Activated naive CD4-positive, alpha-beta T cell treated with anti-CD3 and anti-CD28 coated beads, Interleukin-2, amount 10 ng/mL, durations not matched to agents 7 days and 5 days (primary cell): ENCODE data around the gene NPAT.

ENCODE experiments used
- CTCF ChIA-PET: fragments of 350-600 bp; sonication (Branson Sonifier 250); formaldehyde crosslinking; loops from one replicate; lab custom pipeline; 2021; ENCODE audit warnings: antibody characterized with exemption; lab: Charles Lee
- DNase-seq: peaks from one replicate; pipeline ENCODE4 v3.0.0-alpha.2; 2020
- H3K27ac Mint-ChIP-seq: one replicate; pipeline ENCODE4 v1.8.0; 2021; ENCODE audit warnings: mild to moderate bottlenecking, moderate library complexity, mixed read lengths
- H3K27me3 Mint-ChIP-seq: one replicate; pipeline ENCODE4 v1.8.0; 2021; ENCODE audit warnings: mild to moderate bottlenecking, mixed read lengths
- H3K36me3 Mint-ChIP-seq: one replicate; pipeline ENCODE4 v1.8.0; 2021; ENCODE audit warnings: mixed read lengths
- H3K4me1 Mint-ChIP-seq: one replicate; pipeline ENCODE4 v1.8.0; 2021; ENCODE audit warnings: mixed read lengths
- H3K4me3 Mint-ChIP-seq: one replicate; pipeline ENCODE4 v1.8.0; 2021; ENCODE audit warnings: mild to moderate bottlenecking, moderate library complexity, mixed read lengths
- H3K9me3 Mint-ChIP-seq: one replicate; pipeline ENCODE4 v1.8.0; 2021; ENCODE audit warnings: mixed read lengths

The NPAT gene

DNA sequence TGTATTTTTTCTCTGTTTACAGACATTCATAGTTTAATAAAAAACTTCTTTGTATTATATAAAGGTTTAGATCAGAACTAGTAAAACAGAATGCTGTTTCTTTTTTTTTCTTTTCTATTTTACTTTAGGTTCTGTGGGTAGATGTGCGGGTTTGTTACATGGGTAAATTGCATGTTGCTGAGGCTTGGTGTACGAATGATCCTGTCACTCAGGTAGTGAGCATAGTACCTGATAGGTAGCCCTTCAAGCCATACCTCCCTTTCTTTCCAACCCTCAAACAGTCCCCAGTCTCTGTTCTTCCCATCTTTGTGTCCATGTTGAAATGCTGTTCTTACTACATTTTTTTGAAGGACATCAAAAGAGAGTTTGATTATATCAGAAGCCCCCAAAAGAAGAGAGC lies 3.6 kb upstream of the NPAT start:
- CTCF ChIA-PET = interaction anchor here (1.2 to 2.0 kb wide), 2 partner anchors 11 to 16 kb away, joined by 3 to 11 read pairs; no protein-coding TSS in a partner anchor
- Mint-ChIP-seq H3K27ac (no peak overlapping the region), H3K27me3 (no peaks in the 10 kb centered on the region), H3K4me3 (no peak overlapping the region), H3K36me3 (peaks cover 51% of the 10 kb centered on the region), H3K9me3 (no peaks in the 10 kb centered on the region), H3K4me1 (peaks cover 42% of the 10 kb centered on the region)
- no peak for DNase-seq

DNA sequence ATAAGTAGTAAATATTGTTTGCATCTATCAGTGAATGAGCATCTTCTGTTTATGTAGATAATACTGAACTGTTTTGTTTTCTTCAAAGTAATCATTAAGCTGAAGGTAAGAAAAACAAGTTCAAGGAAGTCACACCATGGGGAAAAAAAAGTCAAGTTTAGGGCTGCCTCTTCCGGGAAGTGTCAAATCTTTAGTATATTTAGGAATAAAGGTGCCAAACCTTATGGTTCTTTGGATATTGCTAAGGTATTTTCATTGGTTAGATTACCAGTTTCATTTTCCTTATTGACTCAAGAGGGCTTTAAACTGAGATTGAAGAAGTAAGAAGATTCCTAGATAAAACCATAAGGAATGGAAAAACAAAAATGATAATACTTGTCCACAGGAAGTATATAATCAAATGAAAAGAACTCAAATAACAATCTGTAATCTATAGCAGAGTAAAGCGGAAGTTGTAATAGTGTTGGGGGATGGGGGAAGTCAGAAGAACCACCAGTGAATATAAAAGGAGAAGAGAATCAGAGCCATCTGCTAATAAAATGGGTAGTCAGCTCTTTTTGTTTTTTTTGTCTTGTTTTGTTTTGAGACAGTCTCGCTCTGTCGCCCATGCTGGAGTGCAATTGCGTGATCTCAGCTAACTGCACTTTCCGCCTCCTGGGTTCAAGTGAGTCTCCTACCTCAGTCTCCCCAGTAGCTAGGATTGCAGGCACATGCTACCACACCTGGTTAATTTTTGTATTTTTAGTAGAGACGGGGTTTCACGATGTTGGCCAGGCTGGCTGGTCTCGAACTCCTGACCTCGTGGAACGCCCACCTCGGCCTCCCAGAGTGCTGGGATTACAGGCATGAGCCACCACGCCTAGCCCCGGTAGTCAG lies 2.7 kb upstream of the NPAT start:
- DNase-seq = peak; percentile 56
- Mint-ChIP-seq H3K27ac (no peak overlapping the region), H3K4me1 (peaks cover 41% of the 10 kb centered on the region), H3K27me3 (no peaks in the 10 kb centered on the region), H3K9me3 (no peaks in the 10 kb centered on the region), H3K4me3 (no peak overlapping the region), H3K36me3 (peaks cover 51% of the 10 kb centered on the region)
- CTCF ChIA-PET = interaction anchor here (1.1 to 2.0 kb wide), 3 partner anchors 12 to 16 kb away, joined by 4 to 11 read pairs (median 4); no protein-coding TSS in a partner anchor

- Mint-ChIP-seq H3K36me3 (peaks cover 48% of the 10 kb centered on the region), H3K27me3 (no peaks in the 10 kb centered on the region), H3K27ac (no peak overlapping the region), H3K4me1 (peaks cover 41% of the 10 kb centered on the region), H3K9me3 (no peaks in the 10 kb centered on the region), H3K4me3 (no peak overlapping the region)
- no peak for DNase-seq
- CTCF ChIA-PET = interaction anchor here (0.7 to 3.3 kb wide), 7 partner anchors 12 to 423 kb away, joined by 4 to 20 read pairs (median 4); no protein-coding TSS in a partner anchor
These were observed 1.9 kb upstream of the NPAT start for GRCh38 chr11:108224366-108224765.

DNA sequence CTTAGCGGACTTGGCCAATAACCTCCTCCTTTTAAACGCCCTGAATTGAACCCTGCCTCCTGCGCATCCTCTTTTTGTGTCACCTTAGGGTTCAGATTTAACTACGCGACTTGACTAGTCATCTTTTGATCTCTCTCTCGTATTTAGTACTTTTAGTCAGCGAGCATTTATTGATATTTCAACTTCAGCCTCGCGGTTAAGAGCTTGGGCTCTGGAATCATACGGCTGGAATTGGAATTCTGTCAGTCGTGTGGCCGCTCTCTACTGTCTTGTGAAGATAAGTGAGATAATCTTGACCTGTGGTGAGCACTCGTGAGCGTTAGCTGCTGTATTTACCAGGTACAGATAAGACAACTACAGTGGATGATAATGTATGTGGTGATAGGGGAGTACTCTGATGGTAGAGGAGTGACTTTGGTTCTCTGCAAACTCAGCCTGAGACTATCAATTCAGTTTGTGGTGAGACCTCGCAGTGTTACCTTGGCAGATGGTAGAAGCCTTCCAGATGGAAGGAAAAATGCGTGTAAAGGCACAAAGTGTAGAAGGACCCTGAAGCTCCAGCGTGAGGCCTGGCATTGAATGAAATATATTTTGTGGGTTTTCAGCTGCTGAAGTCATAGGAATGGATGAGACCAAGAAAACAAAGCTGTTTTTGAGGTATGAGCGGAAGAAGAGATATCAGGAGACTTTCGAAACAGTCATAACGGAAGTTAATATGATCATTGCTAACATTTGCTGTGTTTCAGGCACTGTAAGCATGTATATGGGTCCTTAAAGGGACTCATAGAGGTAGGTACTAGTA lies 1.1 kb upstream of the NPAT start:
- DNase-seq = peak; percentile 55
- Mint-ChIP-seq H3K9me3 (no peaks in the 10 kb centered on the region), H3K27me3 (no peaks in the 10 kb centered on the region), H3K27ac (no peak overlapping the region), H3K4me3 (no peak overlapping the region), H3K36me3 (peaks cover 49% of the 10 kb centered on the region), H3K4me1 (peaks cover 42% of the 10 kb centered on the region)
- CTCF ChIA-PET = interaction anchor here (0.7 to 3.3 kb wide), 10 partner anchors 13 to 425 kb away, joined by 3 to 20 read pairs (median 4); no protein-coding TSS in a partner anchor

DNA sequence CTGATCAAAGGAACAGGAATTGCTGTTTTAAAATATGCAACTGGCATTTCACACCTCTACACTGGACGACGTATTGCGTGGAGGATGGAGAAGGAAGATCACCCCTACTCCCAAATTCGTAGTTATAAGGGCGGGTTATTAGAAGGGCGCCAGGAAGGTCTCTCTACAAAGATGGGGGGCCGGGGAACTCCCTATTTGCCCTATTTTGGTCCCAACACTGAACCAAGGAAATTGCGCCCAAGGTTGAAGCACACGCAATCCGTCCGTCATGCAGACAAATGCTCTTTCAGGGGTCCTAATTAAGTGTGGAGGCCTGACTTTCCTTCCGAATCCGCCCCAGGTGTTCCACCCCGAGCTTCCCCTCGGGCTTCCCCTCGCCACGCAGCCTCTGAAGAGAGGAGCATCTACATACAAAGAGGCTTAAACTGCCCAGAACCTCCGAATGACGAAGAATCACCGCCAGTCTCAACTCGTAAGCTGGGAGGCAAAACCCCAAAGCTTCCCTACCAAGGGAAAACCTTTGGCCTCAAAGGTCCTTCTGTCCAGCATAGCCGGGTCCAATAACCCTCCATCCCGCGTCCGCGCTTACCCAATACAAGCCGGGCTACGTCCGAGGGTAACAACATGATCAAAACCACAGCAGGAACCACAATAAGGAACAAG lies 396 bp downstream of the NPAT start:
- H3K27ac Mint-ChIP-seq = no peak overlapping the region
- H3K4me1 Mint-ChIP-seq = peaks cover 46% of the 10 kb centered on the region
- H3K4me3 Mint-ChIP-seq = no peak overlapping the region
- H3K9me3 Mint-ChIP-seq = no peaks in the 10 kb centered on the region
- peaks cover 51% of the 10 kb centered on the region for H3K36me3 Mint-ChIP-seq
- no peaks in the 10 kb centered on the region for H3K27me3 Mint-ChIP-seq
- DNase-seq = no peak
- CTCF ChIA-PET = interaction anchor here (0.8 to 3.3 kb wide), 5 partner anchors 15 to 316 kb away, joined by 3 to 20 read pairs (median 5); no protein-coding TSS in a partner anchor

DNA sequence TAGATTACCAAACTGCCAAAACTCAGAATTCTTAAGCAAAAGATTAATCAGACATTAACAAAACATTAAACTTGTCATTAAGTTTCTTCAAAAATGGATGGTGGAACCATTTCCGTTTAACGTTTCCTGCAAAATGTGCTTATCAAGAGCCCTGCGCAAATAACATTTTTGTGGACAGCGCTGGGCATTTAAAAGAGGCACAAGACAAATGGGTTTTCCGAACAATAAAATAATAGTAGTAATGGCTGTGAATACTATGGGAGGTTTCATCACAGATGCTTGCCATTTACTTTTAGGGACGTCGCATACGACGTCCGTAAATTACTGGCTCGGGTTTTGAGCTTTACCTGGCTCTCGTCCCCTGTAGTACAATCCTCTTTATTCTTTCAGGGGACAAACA lies 1.1 kb downstream of the NPAT start:
- CTCF ChIA-PET = interaction anchor here (0.9 to 3.3 kb wide), 2 partner anchors 15 to 104 kb away, joined by 4 to 20 read pairs; no protein-coding TSS in a partner anchor
- Mint-ChIP-seq H3K4me1 (peaks cover 45% of the 10 kb centered on the region), H3K36me3 (peaks cover 50% of the 10 kb centered on the region), H3K27me3 (no peaks in the 10 kb centered on the region), H3K9me3 (no peaks in the 10 kb centered on the region), H3K4me3 (no peak overlapping the region), H3K27ac (no peak overlapping the region)
- DNase-seq = no peak

DNA sequence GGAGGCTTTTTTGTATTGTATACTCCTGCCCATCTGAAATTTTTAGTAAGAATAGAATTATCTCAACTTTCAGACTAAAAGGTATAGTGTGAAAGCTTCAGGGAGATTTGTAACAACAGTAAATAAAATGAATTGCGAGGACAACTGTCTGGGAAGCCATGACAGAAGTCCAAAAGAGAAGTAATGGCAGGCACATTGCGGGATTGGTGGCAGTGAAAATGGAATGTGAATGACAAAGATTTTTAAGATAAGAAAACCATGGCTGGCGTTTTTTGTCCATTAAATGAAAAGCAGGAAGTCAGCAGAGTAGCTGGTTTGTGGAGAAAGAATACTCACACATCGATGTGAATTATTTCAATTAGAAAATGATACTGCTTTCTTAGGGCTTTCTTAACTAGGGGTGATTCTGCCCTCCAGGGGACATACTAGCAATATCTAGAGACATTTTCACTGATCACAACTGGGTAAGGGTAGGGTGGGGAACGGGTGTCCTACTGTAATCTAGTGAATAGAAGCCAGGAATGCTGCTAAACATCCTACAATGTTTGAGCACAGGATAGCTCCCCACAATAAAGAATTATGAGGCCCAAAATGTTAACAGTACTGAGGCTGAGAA lies 1.6 kb downstream of the NPAT start:
- DNase-seq = no peak
- CTCF ChIA-PET = interaction anchor here (0.9 to 3.3 kb wide), 3 partner anchors 14 to 103 kb away, joined by 3 to 20 read pairs (median 4); no protein-coding TSS in a partner anchor
- H3K4me1 Mint-ChIP-seq = peaks cover 46% of the 10 kb centered on the region
- H3K27me3 Mint-ChIP-seq = no peaks in the 10 kb centered on the region
- no peak overlapping the region for H3K4me3 Mint-ChIP-seq
- no peak overlapping the region for H3K27ac Mint-ChIP-seq
- H3K36me3 Mint-ChIP-seq = peaks cover 51% of the 10 kb centered on the region
- no peaks in the 10 kb centered on the region for H3K9me3 Mint-ChIP-seq

GRCh38 chr11:108218912-108219783 lies 3.3 kb downstream of the NPAT start:
- no peak for DNase-seq
- Mint-ChIP-seq H3K4me3 (peak overlapping the region; percentile 61), H3K27ac (peak overlapping the region; percentile 2), H3K36me3 (peaks cover 52% of the 10 kb centered on the region), H3K4me1 (peaks cover 57% of the 10 kb centered on the region), H3K9me3 (no peaks in the 10 kb centered on the region), H3K27me3 (no peaks in the 10 kb centered on the region)
- CTCF ChIA-PET = interaction anchor here (1.0 kb wide), 1 partner anchor 12 kb away, joined by 4 read pairs; no protein-coding TSS in a partner anchor

DNA sequence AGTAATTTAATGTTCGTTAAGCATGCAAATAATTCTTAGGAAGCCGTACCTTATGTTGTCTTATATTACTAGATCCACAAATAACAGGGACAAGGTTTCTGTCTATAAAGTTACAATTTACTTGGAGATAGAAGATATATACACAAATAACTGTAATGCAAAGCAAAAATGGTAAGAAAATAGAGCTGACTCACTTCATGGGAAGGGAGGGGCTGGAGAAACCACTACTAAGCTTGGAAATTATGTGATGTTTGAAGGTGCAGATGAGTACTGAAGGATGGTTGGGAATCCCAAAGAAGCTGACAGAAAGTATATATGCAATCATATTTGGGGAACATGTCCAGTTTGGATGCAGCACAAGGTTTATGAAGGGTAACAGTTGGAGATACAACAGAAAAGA lies 4.0 kb downstream of the NPAT start:
- H3K27me3 Mint-ChIP-seq = no peaks in the 10 kb centered on the region
- no peaks in the 10 kb centered on the region for H3K9me3 Mint-ChIP-seq
- DNase-seq = no peak
- H3K4me3 Mint-ChIP-seq = peak overlapping the region; percentile 6
- CTCF ChIA-PET = interaction anchor here (1.0 kb wide), 1 partner anchor 11 kb away, joined by 4 read pairs; no protein-coding TSS in a partner anchor
- peaks cover 59% of the 10 kb centered on the region for H3K36me3 Mint-ChIP-seq
- peak overlapping the region; percentile 39 for H3K27ac Mint-ChIP-seq
- H3K4me1 Mint-ChIP-seq = peaks cover 59% of the 10 kb centered on the region

DNA sequence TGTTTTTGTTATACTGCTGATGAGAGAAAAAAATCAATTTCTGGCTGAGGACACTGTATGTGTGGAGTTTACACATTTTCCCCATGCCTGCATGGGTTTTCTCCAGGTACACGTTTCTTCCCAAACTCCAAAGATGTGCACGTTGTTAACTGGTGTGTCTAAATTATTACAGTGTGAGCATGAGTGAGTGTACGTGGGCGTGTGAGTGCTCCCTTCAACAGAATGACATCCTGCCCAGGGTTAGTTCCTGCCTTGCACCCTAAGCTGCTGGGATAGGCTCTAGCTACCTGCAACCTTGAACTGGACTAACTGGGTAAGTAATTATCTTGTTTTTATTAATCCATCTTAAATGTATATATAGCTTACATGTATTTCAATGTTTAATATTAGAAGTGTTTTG lies 5.5 kb downstream of the NPAT start:
- CTCF ChIA-PET = no interaction called here
- Mint-ChIP-seq H3K4me3 (no peak overlapping the region), H3K4me1 (peaks cover 64% of the 10 kb centered on the region), H3K36me3 (peaks cover 71% of the 10 kb centered on the region), H3K9me3 (no peaks in the 10 kb centered on the region), H3K27ac (no peak overlapping the region), H3K27me3 (no peaks in the 10 kb centered on the region)
- no peak for DNase-seq

DNA sequence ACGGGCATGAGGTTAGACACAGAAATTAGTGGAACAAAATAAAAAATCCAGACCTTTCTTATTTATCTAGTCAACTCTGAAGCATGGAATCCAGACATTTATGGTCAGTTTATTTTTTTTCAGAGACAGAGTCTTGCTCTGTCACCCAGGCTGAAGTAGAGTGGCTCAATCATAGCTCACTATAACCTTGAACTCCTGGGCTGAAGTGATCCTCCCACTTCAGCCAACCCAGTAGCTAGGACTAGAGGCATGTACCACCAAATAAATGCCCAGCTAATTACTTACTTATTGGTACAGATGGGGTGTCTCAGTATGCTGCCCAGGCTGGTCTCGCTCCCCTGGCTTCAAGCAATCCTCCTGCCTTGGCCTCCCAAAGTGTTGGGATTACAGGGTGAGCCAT lies 8.7 kb downstream of the NPAT start:
- H3K36me3 Mint-ChIP-seq = peaks cover 77% of the 10 kb centered on the region
- H3K27ac Mint-ChIP-seq = no peak overlapping the region
- peaks cover 4% of the 10 kb centered on the region for H3K9me3 Mint-ChIP-seq
- no peaks in the 10 kb centered on the region for H3K27me3 Mint-ChIP-seq
- CTCF ChIA-PET = no interaction called here
- H3K4me3 Mint-ChIP-seq = no peak overlapping the region
- peaks cover 50% of the 10 kb centered on the region for H3K4me1 Mint-ChIP-seq
- no peak for DNase-seq

- CTCF ChIA-PET = no interaction called here
- H3K27ac Mint-ChIP-seq = peak overlapping the region; percentile 73
- no peak overlapping the region for H3K4me3 Mint-ChIP-seq
- no peak for DNase-seq
- peaks cover 87% of the 10 kb centered on the region for H3K36me3 Mint-ChIP-seq
- H3K4me1 Mint-ChIP-seq = peaks cover 23% of the 10 kb centered on the region
- H3K9me3 Mint-ChIP-seq = peaks cover 20% of the 10 kb centered on the region
- no peaks in the 10 kb centered on the region for H3K27me3 Mint-ChIP-seq
These were observed 12.0 kb downstream of the NPAT start for GRCh38 chr11:108210441-108210840.
